Adrenal gland (tissue), 5 donors: ENCODE measurements around the gene RGS19.
"Not testable (repeated sequence)": the region's sequence is repeated elsewhere in the genome, so short reads cannot be mapped to it uniquely, and the experiment has no call there.

Experiments used
- CTCF ChIP-seq, 6 experiments: fragments of 450-650 bp in 4 of 6; fragments of 200-600 bp in 2 of 6; sonication (generic) in 1 of 6; IDR thresholded peaks; 1 replicate in 5 of 6; 2 replicates in 1 of 6; pipeline versions ENCODE4 v1.5.1 to v1.8.0; 2016 to 2021; ENCODE audit warnings: antibody characterized with exemption in 6 of 6, mild to moderate bottlenecking in 2 of 6, moderate library complexity in 1 of 6
- POLR2A ChIP-seq, 2 donors: fragments of 450-650 bp; IDR thresholded peaks; one replicate each; pipeline ENCODE4 v1.6.1; 2017; ENCODE audit warnings: antibody characterized with exemption in 2 of 2, mild to moderate bottlenecking in 2 of 2, moderate library complexity in 1 of 2
- donor health status: DM: no; HTN: no; CAD: no.

GRCh38 chr20:64087226-64087825 lies 8.0 kb upstream of the RGS19 start:
- TF ChIP-seq CTCF, POLR2A (IDR thresholded peaks at IDR 0.05): not testable (repeated sequence)
